Gastrocnemius medialis (tissue), 4 donors: ENCODE data around the gene SSNA1. TPM values are rescaled to one million over a fixed set of nuclear protein-coding genes. Genes with fewer than 3 reads are reported as not detected.

Experiments used
- ATAC-seq, 2 donors: fragments of 150-250 bp; one replicate each; pipeline ENCODE4 v1.9.1; 2016
- DNase-seq, 2 donors: peaks; one replicate each; pipeline ENCODE4 v3.0.0-alpha.2; 2019
- H3K27ac ChIP-seq, 4 donors: fragments of 200-600 bp; sonication (generic); 1 replicate in 1 of 4; 2 replicates in 3 of 4; pipeline ENCODE4 v1.5.1; 2016 to 2018; ENCODE audit warnings: mild to moderate bottlenecking in 2 of 4, moderate library complexity in 1 of 4
- H3K27me3 ChIP-seq, 3 donors: fragments of 200-600 bp; sonication (generic) in 2 of 3; 1 replicate in 1 of 3; 2 replicates in 2 of 3; pipeline versions ENCODE4 v1.5.1 to v1.6.0; 2016 to 2019; ENCODE audit warnings: mild to moderate bottlenecking in 1 of 3, moderate library complexity in 1 of 3
- H3K36me3 ChIP-seq, 2 donors: fragments of 200-600 bp; sonication (generic) in 1 of 2; one replicate each; pipeline ENCODE4 v1.5.1; 2017 to 2018
- H3K4me1 ChIP-seq, 2 donors: fragments of 200-600 bp; sonication (generic) in 1 of 2; one replicate each; pipeline ENCODE4 v1.5.1; 2016 to 2017; ENCODE audit warnings: mild to moderate bottlenecking in 2 of 2
- H3K4me3 ChIP-seq, 4 donors: fragments of 200-600 bp; sonication (generic) in 3 of 4; 1 replicate in 1 of 4; 2 replicates in 3 of 4; pipeline ENCODE4 v1.5.1; 2016 to 2019; ENCODE audit warnings: mild to moderate bottlenecking in 2 of 4
- H3K9me3 ChIP-seq, 3 donors: fragments of 200-600 bp; sonication (generic) in 2 of 3; 1 replicate in 1 of 3; 2 replicates in 2 of 3; pipeline ENCODE4 v1.5.1; 2016 to 2019
- CTCF ChIP-seq, 5 experiments: fragments of 450-650 bp in 3 of 5; fragments of 200-600 bp in 2 of 5; sonication (generic) in 2 of 5; IDR thresholded peaks in 4 of 5; conservative IDR thresholded peaks in 1 of 5; 1 replicate in 4 of 5; 2 replicates in 1 of 5; pipeline ENCODE4 v1.5.1; 2016 to 2019; ENCODE audit warnings: antibody characterized with exemption in 5 of 5, mild to moderate bottlenecking in 3 of 5, moderate library complexity in 3 of 5
- POLR2A ChIP-seq, 2 donors: fragments of 450-650 bp; IDR thresholded peaks; one replicate each; pipeline ENCODE4 v1.6.1; 2017; ENCODE audit warnings: antibody characterized with exemption in 2 of 2, mild to moderate bottlenecking in 2 of 2, moderate library complexity in 2 of 2
- in situ Hi-C, 4 donors: fragments of 200-750 bp; cut with MboI; loops; one replicate each; pipeline versions ENCODE4 v1.15.0 to v1.8.0; 2017; ENCODE audit warnings: low sequenced_read_pairs in 4 of 4
- intact Hi-C: fragments of 100-400 bp; cut with DNase I; formaldehyde crosslinking; loops from one replicate; pipeline ENCODE4 v1.15.1; 2023; ENCODE audit warnings: low total_unique reads
- total RNA-seq, 4 donors: library from RNA; depleted of rRNA; stranded (reverse); fragments of >200 nt; gene quantifications; one replicate each; pipeline versions ENCODE4 v1.1.0 to v1.2.3, GENCODE V29; 2016

The SSNA1 gene
- total RNA-seq, 4 donors from 2014 or later: 73.3 to 164 (median 94.4) TPM

GRCh38 chr9:137146527-137146918 lies 42.0 kb upstream of the SSNA1 start:
- no peaks in the 10 kb centered on the region for H3K36me3 ChIP-seq
- H3K27ac ChIP-seq: no peak overlapping the region
- in situ Hi-C loops (no loop called here), intact Hi-C loops (no loop called here)
- DNase-seq (no peak), ATAC-seq (no peak)
- peaks cover 27 to 69% (median 49%) of the 10 kb centered on the region in 3 donors for H3K27me3 ChIP-seq
- H3K4me3 ChIP-seq: no peak overlapping the region
- no peaks in the 10 kb centered on the region for H3K9me3 ChIP-seq
- H3K4me1 ChIP-seq: no peaks in the 10 kb centered on the region
- TF ChIP-seq POLR2A (IDR thresholded peaks at IDR 0.05) (no peak), CTCF (IDR thresholded peaks at IDR 0.05 in 4 of 5, conservative IDR thresholded peaks at IDR 0.05 in 1 of 5) (no peak)

DNA sequence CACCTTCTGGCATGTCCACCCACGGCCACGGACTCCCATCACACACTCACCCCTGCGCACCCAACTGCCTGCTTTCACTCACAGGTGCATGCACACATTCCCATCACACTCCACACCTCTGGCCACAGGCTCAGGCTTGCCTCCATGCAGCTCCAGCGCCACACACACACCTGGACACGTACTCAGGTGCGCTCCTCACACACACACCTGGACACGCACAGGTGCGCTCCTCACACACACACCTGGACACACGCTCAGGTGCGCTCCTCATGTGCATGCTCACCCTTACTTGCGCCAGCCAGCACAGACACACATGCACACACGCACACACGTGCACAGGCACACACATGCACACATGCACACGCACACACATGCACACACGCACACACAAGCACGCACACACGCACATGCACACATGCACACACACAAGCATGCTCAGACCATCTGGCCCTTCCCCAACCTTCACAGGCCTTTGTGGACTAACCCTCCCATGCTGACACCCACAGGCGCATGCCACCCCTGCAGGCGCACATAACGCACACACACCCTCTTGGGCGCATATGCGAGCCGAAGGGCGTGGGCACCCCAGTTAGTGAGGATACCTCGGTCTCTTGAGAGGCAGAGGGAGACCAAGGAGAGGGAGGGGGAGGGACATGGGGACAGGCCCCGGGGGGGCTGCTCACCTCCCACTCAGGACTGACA lies 41.2 kb upstream of the SSNA1 start:
- Histone ChIP-seq H3K4me3 (no peak overlapping the region), H3K36me3 (no peaks in the 10 kb centered on the region), H3K27ac (no peak overlapping the region), H3K4me1 (no peaks in the 10 kb centered on the region), H3K27me3 (peaks cover 22 to 62% (median 43%) of the 10 kb centered on the region in 3 donors), H3K9me3 (no peaks in the 10 kb centered on the region)
- TF ChIP-seq POLR2A (IDR thresholded peaks at IDR 0.05) (no peak), CTCF (IDR thresholded peaks at IDR 0.05 in 4 of 5, conservative IDR thresholded peaks at IDR 0.05 in 1 of 5) (no peak)
- DNase-seq (no peak), ATAC-seq (no peak)
- in situ Hi-C loops (no loop called here), intact Hi-C loops (no loop called here)

DNA sequence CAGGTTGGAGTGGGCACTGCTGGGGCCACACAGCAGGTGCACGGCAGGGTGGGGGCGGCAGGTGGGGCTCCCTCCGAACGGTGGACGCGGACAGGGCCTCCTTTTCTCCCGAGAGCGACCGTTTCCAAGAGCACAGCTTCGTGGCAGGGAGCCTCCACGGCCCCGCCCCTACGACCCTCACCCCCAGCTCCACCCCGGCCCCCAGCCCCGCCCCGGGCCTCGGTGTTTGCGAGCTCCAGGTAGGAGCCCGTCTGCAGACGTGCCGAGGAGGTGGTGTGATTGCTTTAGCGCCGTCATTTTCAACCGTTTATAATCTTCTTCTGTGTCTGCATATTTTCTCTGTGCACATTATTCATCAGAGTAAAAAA lies 40.7 kb upstream of the SSNA1 start:
- intact Hi-C loops (no loop called here), in situ Hi-C loops (no loop called here)
- Histone ChIP-seq H3K9me3 (no peaks in the 10 kb centered on the region), H3K4me1 (no peaks in the 10 kb centered on the region), H3K36me3 (no peaks in the 10 kb centered on the region), H3K4me3 (no peak overlapping the region), H3K27ac (no peak overlapping the region), H3K27me3 (peaks cover 20 to 57% (median 38%) of the 10 kb centered on the region in 3 donors)
- ATAC-seq (no peak), DNase-seq (no peak)
- no peak for TF ChIP-seq CTCF (IDR thresholded peaks at IDR 0.05 in 4 of 5, conservative IDR thresholded peaks at IDR 0.05 in 1 of 5)
- no peak for TF ChIP-seq POLR2A (IDR thresholded peaks at IDR 0.05)

DNA sequence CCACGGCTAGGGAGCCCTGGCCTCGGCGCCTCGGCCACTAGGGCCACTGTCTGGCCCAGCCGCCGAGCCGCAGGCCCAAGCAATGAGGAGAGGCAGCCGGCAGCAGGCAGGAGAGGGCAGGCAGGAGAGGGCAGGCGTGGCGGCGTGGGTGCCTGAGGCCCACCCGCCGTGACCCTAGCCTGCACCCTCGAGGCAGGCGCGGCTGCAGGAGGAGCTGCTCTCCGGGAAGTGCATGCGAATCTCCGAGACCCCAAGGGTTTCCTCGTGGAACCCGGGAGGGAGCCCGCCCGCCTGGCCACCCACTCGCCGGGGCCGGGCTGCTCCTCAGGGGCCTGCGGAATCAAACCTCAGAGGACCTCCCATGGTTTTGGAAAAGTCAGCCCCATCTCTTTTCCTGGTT lies 40.2 kb upstream of the SSNA1 start:
- ATAC-seq: no peak
- in situ Hi-C loops: no loop called here
- Histone ChIP-seq H3K4me3 (no peak overlapping the region), H3K9me3 (no peaks in the 10 kb centered on the region), H3K4me1 (no peaks in the 10 kb centered on the region), H3K27ac (no peak overlapping the region), H3K27me3 (peaks cover 20 to 53% (median 33%) of the 10 kb centered on the region in 3 donors), H3K36me3 (no peaks in the 10 kb centered on the region)
- TF ChIP-seq POLR2A (IDR thresholded peaks at IDR 0.05) (no peak), CTCF (IDR thresholded peaks at IDR 0.05 in 4 of 5, conservative IDR thresholded peaks at IDR 0.05 in 1 of 5) (no peak)
- DNase-seq: no peak
- intact Hi-C loops: no loop called here

DNA sequence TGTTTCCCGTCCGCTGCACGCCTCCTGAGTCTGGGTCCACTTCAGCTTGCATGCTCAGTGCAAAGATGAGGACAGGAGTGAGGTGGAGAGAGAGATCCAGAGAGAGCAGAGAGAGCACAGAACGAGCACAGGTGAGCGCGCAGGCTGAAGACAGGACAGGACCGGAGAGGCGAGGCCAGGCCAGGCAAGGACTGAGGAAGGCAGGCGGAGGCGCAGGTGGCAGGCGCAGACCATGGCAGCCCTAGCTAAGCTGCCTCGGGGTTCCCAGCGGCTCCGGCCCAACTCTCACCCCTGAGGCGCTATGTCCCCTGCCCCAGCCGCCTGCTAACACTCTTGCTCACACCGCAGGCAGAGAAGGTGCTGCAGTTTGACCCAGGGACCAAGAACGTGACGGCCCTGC lies 39.8 kb upstream of the SSNA1 start:
- no peaks in the 10 kb centered on the region for H3K9me3 ChIP-seq
- peaks cover 17 to 48% (median 30%) of the 10 kb centered on the region in 3 donors for H3K27me3 ChIP-seq
- TF ChIP-seq POLR2A (IDR thresholded peaks at IDR 0.05) (no peak), CTCF (IDR thresholded peaks at IDR 0.05 in 4 of 5, conservative IDR thresholded peaks at IDR 0.05 in 1 of 5) (no peak)
- no peak overlapping the region for H3K27ac ChIP-seq
- intact Hi-C loops (no loop called here), in situ Hi-C loops (no loop called here)
- H3K4me1 ChIP-seq: no peaks in the 10 kb centered on the region
- DNase-seq: no peak
- no peaks in the 10 kb centered on the region for H3K36me3 ChIP-seq
- no peak overlapping the region for H3K4me3 ChIP-seq
- no peak for ATAC-seq
